H9 (cell line): ENCODE measurements around the gene PRR7. TPM values are rescaled to one million over a fixed set of nuclear protein-coding genes. Genes with fewer than 3 reads are reported as not detected.

Experiments used
- DNase-seq: peaks from one replicate; pipeline ENCODE4 v3.0.0-alpha.2; 2017
- H2AFZ ChIP-seq: one replicate; pipeline ENCODE4 v1.6.1; 2013; ENCODE audit warnings: mild to moderate bottlenecking, low read length, control low read depth, moderate library complexity
- H2AK5ac ChIP-seq: 2 replicates; pipeline ENCODE4 v1.6.1; 2013; ENCODE audit warnings: low read length, control low read depth, mixed read lengths; ENCODE audit not compliant: insufficient read length
- H2BK120ac ChIP-seq: one replicate; pipeline ENCODE4 v1.6.1; 2013; ENCODE audit warnings: low read depth, mild to moderate bottlenecking, low read length, control low read depth, inconsistent platforms; ENCODE audit not compliant: poor library complexity, severe bottlenecking
- H2BK12ac ChIP-seq: 2 replicates; pipeline ENCODE4 v1.6.1; 2013; ENCODE audit warnings: low read length, control low read depth, mixed read lengths, low read depth; ENCODE audit not compliant: insufficient read length
- H2BK15ac ChIP-seq: 2 replicates; pipeline ENCODE4 v1.6.1; 2013; ENCODE audit warnings: low read depth, low read length, control low read depth
- H2BK20ac ChIP-seq: one replicate; pipeline ENCODE4 v1.6.1; 2013; ENCODE audit warnings: low read depth, mild to moderate bottlenecking, low read length, control low read depth, inconsistent platforms; ENCODE audit not compliant: poor library complexity, severe bottlenecking
- H2BK5ac ChIP-seq: 2 replicates; pipeline ENCODE4 v1.6.1; 2013; ENCODE audit warnings: low read length, control low read depth, mixed read lengths; ENCODE audit not compliant: insufficient read length
- H3K14ac ChIP-seq: 2 replicates; pipeline ENCODE4 v1.6.1; 2013; ENCODE audit warnings: low read length, control low read depth; ENCODE audit not compliant: insufficient read depth
- H3K18ac ChIP-seq: 2 replicates; pipeline ENCODE4 v1.6.1; 2013; ENCODE audit warnings: low read depth, mild to moderate bottlenecking, mixed read lengths, low read length, control low read depth; ENCODE audit not compliant: insufficient read length
- H3K23ac ChIP-seq: 2 replicates; pipeline ENCODE4 v1.6.1; 2013; ENCODE audit warnings: low read length, control low read depth, mixed read lengths, low read depth; ENCODE audit not compliant: insufficient read length
- H3K23me2 ChIP-seq: 2 replicates; pipeline ENCODE4 v1.6.1; 2013; ENCODE audit warnings: low read depth, mild to moderate bottlenecking, mixed read lengths, low read length, control low read depth; ENCODE audit not compliant: insufficient read length, poor library complexity, severe bottlenecking
- H3K27ac ChIP-seq: 2 replicates; pipeline ENCODE4 v1.5.1; 2013; ENCODE audit warnings: low read length, control low read depth, mixed read lengths, low read depth; ENCODE audit not compliant: insufficient read length
- H3K27me3 ChIP-seq: 2 replicates; pipeline ENCODE4 v1.6.1; 2013; ENCODE audit warnings: low read length, control low read depth, inconsistent platforms; ENCODE audit not compliant: insufficient read depth
- H3K4ac ChIP-seq: 2 replicates; pipeline ENCODE4 v1.6.1; 2013; ENCODE audit warnings: low read depth, mild to moderate bottlenecking, control low read depth, inconsistent platforms, low read length, moderate library complexity
- H3K4me1 ChIP-seq: 2 replicates; pipeline ENCODE4 v1.6.1; 2013; ENCODE audit warnings: low read length, control low read depth, inconsistent platforms; ENCODE audit not compliant: insufficient read depth
- H3K4me2 ChIP-seq: 2 replicates; pipeline ENCODE4 v1.6.1; 2013; ENCODE audit warnings: low read length, control low read depth, mixed read lengths; ENCODE audit not compliant: insufficient read length, insufficient read depth
- H3K56ac ChIP-seq: 2 replicates; pipeline ENCODE4 v1.6.1; 2013; ENCODE audit warnings: low read depth, mild to moderate bottlenecking, mixed read lengths, low read length, control low read depth; ENCODE audit not compliant: insufficient read length
- H3K79me1 ChIP-seq: 2 replicates; pipeline ENCODE4 v1.6.1; 2013; ENCODE audit warnings: low read depth, mild to moderate bottlenecking, moderate library complexity, low read length, control low read depth, inconsistent platforms; ENCODE audit not compliant: insufficient read depth, poor library complexity, severe bottlenecking
- H3K79me2 ChIP-seq: 2 replicates; pipeline ENCODE4 v1.6.1; 2013; ENCODE audit warnings: low read length, control low read depth, inconsistent platforms; ENCODE audit not compliant: insufficient read depth
- H3K9ac ChIP-seq: 2 replicates; pipeline ENCODE4 v1.6.1; 2013; ENCODE audit warnings: low read length, control low read depth, mixed read lengths; ENCODE audit not compliant: insufficient read length; ENCODE audit errors: extremely low read depth
- H3K9me3 ChIP-seq: one replicate; pipeline ENCODE4 v1.6.1; 2013; ENCODE audit warnings: low read depth, low read length, inconsistent platforms; ENCODE audit not compliant: control insufficient read depth
- H3T11ph ChIP-seq: one replicate; pipeline ENCODE4 v1.6.1; 2013; ENCODE audit warnings: mild to moderate bottlenecking, low read length, control low read depth, inconsistent platforms
- H4K20me1 ChIP-seq: one replicate; pipeline ENCODE4 v1.6.1; 2013; ENCODE audit not compliant: control insufficient read depth, insufficient read length, insufficient read depth
- H4K5ac ChIP-seq: 2 replicates; pipeline ENCODE4 v1.6.1; 2013; ENCODE audit warnings: low read depth, mild to moderate bottlenecking, mixed read lengths, low read length, control low read depth; ENCODE audit not compliant: insufficient read length
- H4K8ac ChIP-seq: replicated peaks from 2 replicates; pipeline ENCODE4 v1.6.1; 2013; ENCODE audit warnings: low read length, control low read depth, mixed read lengths, low read depth; ENCODE audit not compliant: insufficient read length
- H4K91ac ChIP-seq: 2 replicates; pipeline ENCODE4 v1.6.1; 2013; ENCODE audit warnings: low read depth, mild to moderate bottlenecking, moderate library complexity, mixed read lengths, low read length, control low read depth; ENCODE audit not compliant: insufficient read length
- H3K27ac Mint-ChIP-seq, 3 experiments: 2 replicates in 2 of 3; 3 replicates in 1 of 3; pipeline ENCODE4 v1.8.0; 2020 to 2021; ENCODE audit warnings: mixed read lengths in 3 of 3, mild to moderate bottlenecking in 1 of 3, moderate library complexity in 1 of 3
- H3K27me3 Mint-ChIP-seq: 2 replicates; pipeline ENCODE4 v1.8.0; 2021; ENCODE audit warnings: low read depth, mild to moderate bottlenecking, moderate library complexity, mixed read lengths
- H3K36me3 Mint-ChIP-seq, 3 experiments: 2 replicates in 2 of 3; 3 replicates in 1 of 3; pipeline ENCODE4 v1.8.0; 2020 to 2021; ENCODE audit warnings: low read depth in 3 of 3, mixed read lengths in 3 of 3; ENCODE audit not compliant: insufficient read depth in 1 of 3
- H3K4me1 Mint-ChIP-seq, 2 experiments: 2 replicates each; pipeline ENCODE4 v1.8.0; 2020; ENCODE audit warnings: mixed read lengths in 2 of 2
- H3K4me3 Mint-ChIP-seq, 2 experiments: 2 replicates in 1 of 2; 3 replicates in 1 of 2; pipeline ENCODE4 v1.8.0; 2020 to 2021; ENCODE audit warnings: mild to moderate bottlenecking in 2 of 2, mixed read lengths in 2 of 2, moderate library complexity in 1 of 2
- H3K9me3 Mint-ChIP-seq, 2 experiments: 2 replicates in 1 of 2; 3 replicates in 1 of 2; pipeline ENCODE4 v1.8.0; 2020; ENCODE audit warnings: mild to moderate bottlenecking in 2 of 2, mixed read lengths in 2 of 2, moderate library complexity in 1 of 2
- WGBS: extraction: QIAGEN DNeasy Blood & Tissue Kit; methylation state at CpG from one replicate; pipeline ENCODE4 v1.1.7; 2013; ENCODE audit warnings: missing lambda C conversion rate, low lambda C conversion rate, mixed read lengths; ENCODE audit not compliant: insufficient read length; ENCODE audit errors: extremely low coverage; 5-methylcytosine and 5-hydroxymethylcytosine counted together
- total RNA-seq: library from RNA; stranded (reverse); gene quantifications from 2 replicates; pipeline ENCODE4 v1.2.1, GENCODE V29; 2021
- TF ChIP-seq, protein P1 (sequence below): fragments of 200-600 bp; sonication (generic); conservative IDR thresholded peaks from 3 replicates; pipeline ENCODE4 v1.8.0; 2021; ENCODE audit warnings: antibody characterized with exemption, mild to moderate bottlenecking

Gene PRR7
- total RNA-seq, 1 experiment from 2014 or later, result 9.6 TPM

DNA sequence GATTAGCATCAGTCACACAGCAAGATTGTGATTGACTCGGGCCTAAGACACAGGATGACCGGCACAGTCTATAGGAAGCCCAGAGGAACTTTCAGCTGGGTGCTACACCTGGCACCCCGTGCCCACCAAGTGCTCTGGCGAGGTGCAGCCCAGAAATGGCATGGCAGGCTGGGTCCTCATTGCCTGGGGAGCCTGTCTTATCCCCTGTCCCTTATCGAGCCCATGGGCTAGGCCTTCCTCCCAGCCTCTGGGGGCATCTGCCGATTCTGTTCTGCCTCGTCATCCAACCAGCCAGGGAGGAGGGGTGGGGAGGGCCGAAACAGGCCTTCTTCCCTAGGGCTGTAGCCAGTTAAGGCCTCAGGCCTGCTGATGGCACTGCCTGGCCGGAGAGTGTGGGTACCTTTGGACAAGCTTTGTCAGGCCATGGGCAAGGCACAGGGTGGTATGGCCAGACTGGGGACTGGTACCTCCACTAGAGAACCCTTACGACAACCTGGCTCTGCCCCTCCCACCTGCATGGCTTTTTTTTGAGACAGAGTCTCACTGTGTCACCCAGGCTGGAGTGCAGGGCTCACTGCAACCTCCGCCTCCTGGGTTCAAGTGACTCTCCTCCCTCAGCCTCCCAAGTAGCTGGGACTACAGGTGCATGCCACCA is 18.6 kb upstream of the PRR7 start:
- Histone ChIP-seq H2AK5ac (no peak overlapping the region), H3K9ac (peak overlapping the region; percentile 71), H3K23me2 (peaks cover 4% of the 10 kb centered on the region), H4K8ac (no peak overlapping the region), H3K56ac (no peak overlapping the region), H4K91ac (no peak overlapping the region), H3K14ac (no peak overlapping the region), H3K9me3 (no peaks in the 10 kb centered on the region), H2BK20ac (no peak overlapping the region), H3K79me1 (no peaks in the 10 kb centered on the region), H3K27ac (no peak overlapping the region), H3K4me1 (no peaks in the 10 kb centered on the region; the same call in 1 of the 2 replicates), H2AFZ (no peak overlapping the region), H3K18ac (no peak overlapping the region), H2BK120ac (no peak overlapping the region), H2BK5ac (no peak overlapping the region), H2BK12ac (no peak overlapping the region), H3K23ac (no peak overlapping the region), H3K4me2 (peak overlapping the region; percentile 70), H2BK15ac (no peak overlapping the region), H4K20me1 (peaks cover 2% of the 10 kb centered on the region), H3K27me3 (no peaks in the 10 kb centered on the region), H3K79me2 (no peaks in the 10 kb centered on the region; the same call in 1 of the 2 replicates), H3K4ac (no peak overlapping the region), H3T11ph (no peak overlapping the region), H4K5ac (no peak overlapping the region)
- Mint-ChIP-seq H3K36me3 (peaks cover 2 to 22% (median 20%) of the 10 kb centered on the region in 3 experiments; a peak in 6 of 7 replicates), H3K9me3 (no peaks in the 10 kb centered on the region), H3K4me1 (peaks cover 18 to 29% of the 10 kb centered on the region in 2 experiments), H3K4me3 (peak overlapping the region; percentile 77 to 85), H3K27me3 (peaks cover 5% of the 10 kb centered on the region; the same call in 1 of the 2 replicates), H3K27ac (no peak overlapping the region)
- no CpG with 5 or more reads among the region's 11 CpGs for WGBS
- TF ChIP-seq, protein P1, sequence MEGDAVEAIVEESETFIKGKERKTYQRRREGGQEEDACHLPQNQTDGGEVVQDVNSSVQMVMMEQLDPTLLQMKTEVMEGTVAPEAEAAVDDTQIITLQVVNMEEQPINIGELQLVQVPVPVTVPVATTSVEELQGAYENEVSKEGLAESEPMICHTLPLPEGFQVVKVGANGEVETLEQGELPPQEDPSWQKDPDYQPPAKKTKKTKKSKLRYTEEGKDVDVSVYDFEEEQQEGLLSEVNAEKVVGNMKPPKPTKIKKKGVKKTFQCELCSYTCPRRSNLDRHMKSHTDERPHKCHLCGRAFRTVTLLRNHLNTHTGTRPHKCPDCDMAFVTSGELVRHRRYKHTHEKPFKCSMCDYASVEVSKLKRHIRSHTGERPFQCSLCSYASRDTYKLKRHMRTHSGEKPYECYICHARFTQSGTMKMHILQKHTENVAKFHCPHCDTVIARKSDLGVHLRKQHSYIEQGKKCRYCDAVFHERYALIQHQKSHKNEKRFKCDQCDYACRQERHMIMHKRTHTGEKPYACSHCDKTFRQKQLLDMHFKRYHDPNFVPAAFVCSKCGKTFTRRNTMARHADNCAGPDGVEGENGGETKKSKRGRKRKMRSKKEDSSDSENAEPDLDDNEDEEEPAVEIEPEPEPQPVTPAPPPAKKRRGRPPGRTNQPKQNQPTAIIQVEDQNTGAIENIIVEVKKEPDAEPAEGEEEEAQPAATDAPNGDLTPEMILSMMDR, result no peak
- no peak for DNase-seq
